Measurements from ENCODE around the gene SAYSD1.

The SAYSD1 gene

GRCh38 chr6:39090036-39090435 lies 24.9 kb downstream of the SAYSD1 start:
- H3K9me3 ChIP-seq (ENCODE audit: control insufficient read depth, insufficient read depth, low read length), result no peaks in the 10 kb centered on the region

GRCh38 chr6:39088331-39088730 lies 26.7 kb downstream of the SAYSD1 start:
- H3K27ac ChIP-seq (ENCODE audit: low read depth, low read length), result peak overlapping the region; percentile 67
- peaks cover 46% of the 10 kb centered on the region for H3K4me1 ChIP-seq (ENCODE audit: control insufficient read depth, insufficient read depth, low read length)
- no peaks in the 10 kb centered on the region for H3K27me3 ChIP-seq (ENCODE audit: control insufficient read depth, insufficient read depth, low read length)
- H3K9ac ChIP-seq (ENCODE audit: low read depth, low read length), result no peak overlapping the region
- H3K36me3 ChIP-seq (ENCODE audit: control insufficient read depth, insufficient read depth, low read length), result no peaks in the 10 kb centered on the region
- no peak overlapping the region for H3K4me3 ChIP-seq (ENCODE audit: low read depth, low read length)
- H3K9me3 ChIP-seq (ENCODE audit: control insufficient read depth, insufficient read depth, low read length), result no peaks in the 10 kb centered on the region

More at GRCh38 chr6:39090036-39090435, 24.9 kb downstream of the SAYSD1 start:
- no peaks in the 10 kb centered on the region for H3K36me3 ChIP-seq (ENCODE audit: control insufficient read depth, insufficient read depth, low read length)
- no peak overlapping the region for H3K4me3 ChIP-seq (ENCODE audit: low read depth, low read length)
- H3K27ac ChIP-seq (ENCODE audit: low read depth, low read length), result no peak overlapping the region
- H3K27me3 ChIP-seq (ENCODE audit: control insufficient read depth, insufficient read depth, low read length), result no peaks in the 10 kb centered on the region
- peaks cover 45% of the 10 kb centered on the region for H3K4me1 ChIP-seq (ENCODE audit: control insufficient read depth, insufficient read depth, low read length)
- no peak overlapping the region for H3K9ac ChIP-seq (ENCODE audit: low read depth, low read length)

- H3K9ac ChIP-seq (ENCODE audit: low read depth, low read length), result no peak overlapping the region
- H3K4me1 ChIP-seq (ENCODE audit: control insufficient read depth, insufficient read depth, low read length), result peaks cover 48% of the 10 kb centered on the region
- H3K36me3 ChIP-seq (ENCODE audit: control insufficient read depth, insufficient read depth, low read length), result no peaks in the 10 kb centered on the region
- no peak overlapping the region for H3K27ac ChIP-seq (ENCODE audit: low read depth, low read length)
- no peaks in the 10 kb centered on the region for H3K27me3 ChIP-seq (ENCODE audit: control insufficient read depth, insufficient read depth, low read length)
- H3K4me3 ChIP-seq (ENCODE audit: low read depth, low read length), result no peak overlapping the region
- H3K9me3 ChIP-seq (ENCODE audit: control insufficient read depth, insufficient read depth, low read length), result no peaks in the 10 kb centered on the region
Observed at GRCh38 chr6:39087197-39087596, 27.8 kb downstream of the SAYSD1 start.

GRCh38 chr6:39086711-39087110 lies 28.3 kb downstream of the SAYSD1 start:
- H3K4me3 ChIP-seq (ENCODE audit: low read depth, low read length), result no peak overlapping the region
- no peaks in the 10 kb centered on the region for H3K9me3 ChIP-seq (ENCODE audit: control insufficient read depth, insufficient read depth, low read length)
- no peak overlapping the region for H3K9ac ChIP-seq (ENCODE audit: low read depth, low read length)
- no peaks in the 10 kb centered on the region for H3K36me3 ChIP-seq (ENCODE audit: control insufficient read depth, insufficient read depth, low read length)
- H3K27me3 ChIP-seq (ENCODE audit: control insufficient read depth, insufficient read depth, low read length), result no peaks in the 10 kb centered on the region
- peaks cover 46% of the 10 kb centered on the region for H3K4me1 ChIP-seq (ENCODE audit: control insufficient read depth, insufficient read depth, low read length)
- no peak overlapping the region for H3K27ac ChIP-seq (ENCODE audit: low read depth, low read length)

GRCh38 chr6:39086294-39086693 lies 28.7 kb downstream of the SAYSD1 start:
- H3K36me3 ChIP-seq (ENCODE audit: control insufficient read depth, insufficient read depth, low read length), result no peaks in the 10 kb centered on the region
- no peak overlapping the region for H3K9ac ChIP-seq (ENCODE audit: low read depth, low read length)
- no peak overlapping the region for H3K27ac ChIP-seq (ENCODE audit: low read depth, low read length)
- no peak overlapping the region for H3K4me3 ChIP-seq (ENCODE audit: low read depth, low read length)
- H3K27me3 ChIP-seq (ENCODE audit: control insufficient read depth, insufficient read depth, low read length), result no peaks in the 10 kb centered on the region
- H3K4me1 ChIP-seq (ENCODE audit: control insufficient read depth, insufficient read depth, low read length), result peaks cover 41% of the 10 kb centered on the region
- no peaks in the 10 kb centered on the region for H3K9me3 ChIP-seq (ENCODE audit: control insufficient read depth, insufficient read depth, low read length)

GRCh38 chr6:39085129-39085797 lies 29.7 kb downstream of the SAYSD1 start:
- Histone ChIP-seq H3K27ac (ENCODE audit: low read depth, low read length) (no peak overlapping the region), H3K27me3 (ENCODE audit: control insufficient read depth, insufficient read depth, low read length) (no peaks in the 10 kb centered on the region), H3K9me3 (ENCODE audit: control insufficient read depth, insufficient read depth, low read length) (no peaks in the 10 kb centered on the region), H3K36me3 (ENCODE audit: control insufficient read depth, insufficient read depth, low read length) (no peaks in the 10 kb centered on the region), H3K4me3 (ENCODE audit: low read depth, low read length) (no peak overlapping the region), H3K9ac (ENCODE audit: low read depth, low read length) (no peak overlapping the region), H3K4me1 (ENCODE audit: control insufficient read depth, insufficient read depth, low read length) (peaks cover 31% of the 10 kb centered on the region)

- Histone ChIP-seq H3K27ac (ENCODE audit: low read depth, low read length) (no peak overlapping the region), H3K27me3 (ENCODE audit: control insufficient read depth, insufficient read depth, low read length) (no peaks in the 10 kb centered on the region), H3K4me1 (ENCODE audit: control insufficient read depth, insufficient read depth, low read length) (peaks cover 30% of the 10 kb centered on the region), H3K9me3 (ENCODE audit: control insufficient read depth, insufficient read depth, low read length) (no peaks in the 10 kb centered on the region), H3K4me3 (ENCODE audit: low read depth, low read length) (no peak overlapping the region), H3K36me3 (ENCODE audit: control insufficient read depth, insufficient read depth, low read length) (no peaks in the 10 kb centered on the region), H3K9ac (ENCODE audit: low read depth, low read length) (no peak overlapping the region)
Observed at GRCh38 chr6:39084506-39084905, 30.5 kb downstream of the SAYSD1 start.

GRCh38 chr6:39083231-39083634 lies 31.8 kb downstream of the SAYSD1 start:
- Histone ChIP-seq H3K9ac (ENCODE audit: low read depth, low read length) (no peak overlapping the region), H3K4me1 (ENCODE audit: control insufficient read depth, insufficient read depth, low read length) (peaks cover 18% of the 10 kb centered on the region), H3K36me3 (ENCODE audit: control insufficient read depth, insufficient read depth, low read length) (no peaks in the 10 kb centered on the region), H3K4me3 (ENCODE audit: low read depth, low read length) (no peak overlapping the region), H3K27me3 (ENCODE audit: control insufficient read depth, insufficient read depth, low read length) (no peaks in the 10 kb centered on the region), H3K27ac (ENCODE audit: low read depth, low read length) (no peak overlapping the region), H3K9me3 (ENCODE audit: control insufficient read depth, insufficient read depth, low read length) (no peaks in the 10 kb centered on the region)

GRCh38 chr6:39082310-39082709 lies 32.7 kb downstream of the SAYSD1 start:
- Histone ChIP-seq H3K36me3 (ENCODE audit: control insufficient read depth, insufficient read depth, low read length) (no peaks in the 10 kb centered on the region), H3K27me3 (ENCODE audit: control insufficient read depth, insufficient read depth, low read length) (no peaks in the 10 kb centered on the region), H3K27ac (ENCODE audit: low read depth, low read length) (no peak overlapping the region), H3K9ac (ENCODE audit: low read depth, low read length) (no peak overlapping the region), H3K4me1 (ENCODE audit: control insufficient read depth, insufficient read depth, low read length) (peaks cover 13% of the 10 kb centered on the region), H3K4me3 (ENCODE audit: low read depth, low read length) (no peak overlapping the region), H3K9me3 (ENCODE audit: control insufficient read depth, insufficient read depth, low read length) (no peaks in the 10 kb centered on the region)

- H3K4me3 ChIP-seq (ENCODE audit: low read depth, low read length), result no peak overlapping the region
- no peak overlapping the region for H3K9ac ChIP-seq (ENCODE audit: low read depth, low read length)
Observed at GRCh38 chr6:39080246-39080875, 34.6 kb downstream of the SAYSD1 start.

GRCh38 chr6:39079197-39080125 lies 35.5 kb downstream of the SAYSD1 start:
- Histone ChIP-seq H3K4me1 (ENCODE audit: control insufficient read depth, insufficient read depth, low read length) (peaks cover 7% of the 10 kb centered on the region), H3K9ac (ENCODE audit: low read depth, low read length) (no peak overlapping the region), H3K27ac (ENCODE audit: low read depth, low read length) (no peak overlapping the region), H3K9me3 (ENCODE audit: control insufficient read depth, insufficient read depth, low read length) (no peaks in the 10 kb centered on the region), H3K36me3 (ENCODE audit: control insufficient read depth, insufficient read depth, low read length) (no peaks in the 10 kb centered on the region), H3K27me3 (ENCODE audit: control insufficient read depth, insufficient read depth, low read length) (no peaks in the 10 kb centered on the region), H3K4me3 (ENCODE audit: low read depth, low read length) (no peak overlapping the region)

More at GRCh38 chr6:39080246-39080875, 34.6 kb downstream of the SAYSD1 start:
- H3K36me3 ChIP-seq (ENCODE audit: control insufficient read depth, insufficient read depth, low read length), result no peaks in the 10 kb centered on the region
- H3K27me3 ChIP-seq (ENCODE audit: control insufficient read depth, insufficient read depth, low read length), result no peaks in the 10 kb centered on the region
- H3K9me3 ChIP-seq (ENCODE audit: control insufficient read depth, insufficient read depth, low read length), result no peaks in the 10 kb centered on the region
- peaks cover 11% of the 10 kb centered on the region for H3K4me1 ChIP-seq (ENCODE audit: control insufficient read depth, insufficient read depth, low read length)
- no peak overlapping the region for H3K27ac ChIP-seq (ENCODE audit: low read depth, low read length)
